Skeletal muscle cell (primary cell): ENCODE measurements around the gene GATAD2A.
A peak's percentile ranks its signal among the peaks of the same experiment; 100 is the strongest.

ENCODE experiments used
- DNase-seq: peaks from one replicate; pipeline ENCODE4 v3.0.0-alpha.2; 2010; ENCODE audit warnings: low read depth
- H3K4me3 ChIP-seq: 2 replicates; pipeline ENCODE4 v1.5.1; 2011; ENCODE audit warnings: low read depth, mild to moderate bottlenecking, control low read depth, low read length, moderate library complexity

The GATAD2A gene

GRCh38 chr19:19537075-19538048 lies 131.9 kb downstream of the GATAD2A start:
- no peak for DNase-seq
- H3K4me3 ChIP-seq, result no peak overlapping the region

GRCh38 chr19:19538061-19538784 lies 132.7 kb downstream of the GATAD2A start, which contains the start of gene CILP2:
Gene CILP2, plus strand, starts transcription at chr19:19538265. Its CDS starts 85 bp downstream, at chr19:19538350.
- H3K4me3 ChIP-seq, result peak within 1 kb of the TSS; percentile 34
- DNase-seq, result no peak

DNA sequence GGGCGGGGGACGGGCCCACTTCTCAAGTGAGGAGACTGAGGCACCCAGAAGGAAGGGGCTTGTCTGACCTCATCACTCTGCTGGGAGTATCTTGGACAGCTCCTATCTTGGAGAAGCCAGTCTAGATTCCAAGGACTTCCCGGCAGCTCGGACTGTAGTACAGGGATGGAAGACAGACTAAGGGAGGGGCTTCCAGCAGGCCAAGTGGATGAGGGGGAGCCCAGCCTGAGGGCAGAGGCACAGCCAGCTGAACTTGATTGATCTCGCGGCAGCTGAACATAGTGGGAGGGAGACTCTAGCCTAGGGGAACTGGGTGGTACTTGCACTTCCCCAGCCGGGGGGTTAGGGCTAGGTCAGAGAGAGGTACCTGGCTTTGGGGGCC lies 133.3 kb downstream of the GATAD2A start:
- H3K4me3 ChIP-seq, result peak overlapping the region; percentile 34
- DNase-seq, result no peak

DNA sequence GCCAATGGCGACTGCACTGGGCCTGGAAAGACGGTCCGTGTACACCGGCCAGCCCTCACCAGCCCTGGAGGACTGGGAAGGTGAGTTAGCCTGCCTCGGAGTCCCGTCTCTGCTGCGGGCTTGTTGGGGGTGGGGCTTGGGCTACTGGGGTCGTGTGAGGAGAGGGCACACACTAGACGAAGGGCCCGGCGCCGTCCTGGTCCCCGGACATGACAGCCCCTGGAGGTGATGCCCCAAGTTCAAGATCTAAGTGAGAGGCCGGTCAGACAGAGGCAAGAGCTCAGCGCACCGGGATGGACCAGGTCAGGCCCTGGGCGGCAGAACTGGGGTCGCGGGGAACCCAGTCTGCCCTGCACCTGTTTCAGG lies 134.2 kb downstream of the GATAD2A start:
- DNase-seq, result no peak
- no peak overlapping the region for H3K4me3 ChIP-seq

DNA sequence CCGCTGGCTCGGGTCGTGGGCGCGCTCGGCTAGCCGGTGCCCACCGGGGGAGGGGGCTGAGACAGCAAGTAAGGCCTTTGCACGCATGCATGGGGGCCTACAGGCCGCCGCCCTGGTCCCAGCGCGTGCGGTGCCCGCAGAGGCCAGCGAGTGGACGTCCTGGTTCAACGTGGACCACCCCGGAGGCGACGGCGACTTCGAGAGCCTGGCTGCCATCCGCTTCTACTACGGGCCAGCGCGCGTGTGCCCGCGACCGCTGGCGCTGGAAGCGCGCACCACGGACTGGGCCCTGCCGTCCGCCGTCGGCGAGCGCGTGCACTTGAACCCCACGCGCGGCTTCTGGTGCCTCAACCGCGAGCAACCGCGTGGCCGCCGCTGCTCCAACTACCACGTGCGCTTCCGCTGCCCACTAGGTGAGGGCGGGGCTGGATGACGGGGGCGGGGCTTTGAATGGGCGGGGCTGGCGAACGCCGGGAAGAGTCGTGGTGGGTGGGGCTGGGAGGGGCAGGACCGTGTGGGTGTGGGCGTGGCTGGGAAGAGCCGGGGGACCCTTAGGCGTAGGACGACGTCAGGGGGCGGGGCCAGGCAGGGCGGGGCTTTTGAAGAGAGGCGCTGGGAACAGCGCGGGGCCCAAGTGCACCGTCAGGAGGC lies 134.7 kb downstream of the GATAD2A start:
- H3K4me3 ChIP-seq, result peak overlapping the region; percentile 23
- no peak for DNase-seq

GRCh38 chr19:19540715-19541515 lies 135.4 kb downstream of the GATAD2A start:
- DNase-seq, result no peak
- peak overlapping the region; percentile 23 for H3K4me3 ChIP-seq

DNA sequence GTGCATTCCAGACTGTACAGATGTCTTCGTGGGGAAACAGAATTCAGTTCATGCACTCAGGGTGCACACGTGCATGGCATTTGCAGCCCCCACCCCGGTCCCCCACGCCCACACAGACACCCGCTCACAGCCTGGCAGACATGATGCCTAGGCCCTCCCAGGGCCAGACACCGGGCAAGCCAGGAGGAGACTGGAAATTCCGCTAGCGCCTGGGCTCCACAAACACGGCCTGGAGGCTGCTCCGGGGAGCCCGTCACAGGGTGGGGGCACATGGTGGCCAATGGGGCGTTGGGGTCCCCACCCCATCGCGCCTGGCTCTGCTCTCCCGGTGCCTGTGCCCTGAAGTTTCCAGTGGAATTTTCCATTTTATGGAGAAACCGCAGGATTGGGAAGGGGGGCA lies 136.1 kb downstream of the GATAD2A start:
- no peak for DNase-seq
- no peak overlapping the region for H3K4me3 ChIP-seq

GRCh38 chr19:19542507-19542906 lies 137.0 kb downstream of the GATAD2A start:
- no peak for DNase-seq
- no peak overlapping the region for H3K4me3 ChIP-seq

- DNase-seq, result no peak
- H3K4me3 ChIP-seq, result no peak overlapping the region
These were observed 137.6 kb downstream of the GATAD2A start for GRCh38 chr19:19543101-19543500.

DNA sequence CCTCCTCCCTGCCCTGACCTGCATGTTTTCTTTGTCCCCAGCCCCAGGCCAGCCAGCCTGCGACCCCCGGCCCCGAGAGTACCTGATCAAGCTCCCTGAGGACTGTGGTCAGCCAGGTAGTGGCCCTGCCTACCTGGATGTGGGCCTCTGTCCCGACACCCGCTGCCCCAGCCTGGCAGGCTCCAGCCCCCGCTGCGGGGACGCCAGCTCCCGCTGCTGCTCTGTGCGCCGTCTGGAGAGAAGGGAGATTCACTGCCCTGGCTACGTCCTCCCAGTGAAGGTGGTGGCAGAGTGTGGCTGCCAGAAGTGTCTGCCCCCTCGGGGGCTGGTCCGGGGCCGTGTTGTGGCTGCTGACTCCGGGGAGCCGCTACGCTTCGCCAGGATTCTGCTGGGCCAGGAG lies 138.2 kb downstream of the GATAD2A start:
- no peak for DNase-seq
- no peak overlapping the region for H3K4me3 ChIP-seq

- no peak for DNase-seq
- H3K4me3 ChIP-seq, result no peak overlapping the region
These were observed 138.9 kb downstream of the GATAD2A start for GRCh38 chr19:19544257-19544953.

- no peak overlapping the region for H3K4me3 ChIP-seq
- DNase-seq, result no peak
These were observed 139.6 kb downstream of the GATAD2A start for GRCh38 chr19:19544954-19545591.

- DNase-seq, result no peak
- H3K4me3 ChIP-seq, result no peak overlapping the region
These were observed 140.2 kb downstream of the GATAD2A start for GRCh38 chr19:19545707-19546106.

DNA sequence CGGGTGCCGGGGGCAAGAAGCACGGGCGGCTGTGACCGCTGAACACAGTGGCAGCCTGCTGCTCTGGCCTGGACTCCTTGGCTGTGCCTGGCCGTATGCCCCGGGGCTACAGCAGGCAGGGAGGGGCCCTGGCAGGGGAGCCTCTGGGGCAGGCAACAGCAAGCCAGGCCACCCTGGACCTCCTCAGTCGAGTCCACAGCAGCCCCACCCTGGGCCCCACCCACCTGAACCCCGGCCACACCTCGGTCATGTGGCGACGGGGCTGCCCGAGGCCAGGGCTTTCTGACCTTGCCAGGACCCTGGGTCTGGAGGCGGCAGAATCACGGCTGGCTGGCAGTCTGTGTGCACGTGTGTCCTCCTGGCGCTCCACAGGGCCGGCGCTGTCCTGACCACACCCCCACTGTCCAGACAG lies 141.3 kb downstream of the GATAD2A start:
- no peak for DNase-seq
- no peak overlapping the region for H3K4me3 ChIP-seq

DNA sequence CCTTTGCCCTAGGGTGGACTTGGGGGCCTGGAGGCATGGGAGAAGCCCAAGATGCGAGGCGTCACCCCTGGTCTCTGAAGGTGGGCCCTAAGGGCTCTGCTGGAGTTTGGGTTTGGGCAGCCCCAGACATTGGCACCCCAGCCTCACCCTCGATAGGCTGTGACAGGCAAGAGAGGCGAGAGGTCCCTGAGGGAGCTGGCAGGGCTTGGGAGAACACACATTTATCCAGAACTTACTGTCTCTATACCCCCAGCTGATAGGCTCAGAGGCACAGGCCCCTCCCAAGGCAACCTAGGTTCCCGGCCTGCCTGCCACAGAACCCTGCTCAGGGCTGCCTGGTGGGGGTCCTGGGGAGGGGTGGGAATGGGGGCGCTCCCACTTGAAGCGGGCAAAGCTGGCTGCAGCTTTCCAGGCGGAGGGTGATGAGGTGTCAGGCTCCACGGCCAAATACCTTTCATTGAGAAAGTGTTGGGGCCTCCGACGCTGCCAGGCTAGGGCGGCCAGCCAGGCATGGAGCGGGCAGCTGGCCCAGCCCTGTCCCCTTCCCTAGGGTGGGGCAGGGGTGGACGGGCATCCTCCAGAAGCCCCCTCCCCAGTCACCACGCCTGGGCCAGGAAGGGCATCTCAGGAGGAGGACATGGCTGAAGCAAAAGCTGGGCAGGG lies 142.3 kb downstream of the GATAD2A start:
- no peak for DNase-seq
- H3K4me3 ChIP-seq, result no peak overlapping the region

- DNase-seq, result no peak
These were observed 143.7 kb downstream of the GATAD2A start for GRCh38 chr19:19548915-19549759.

More at GRCh38 chr19:19548915-19549759, 143.7 kb downstream of the GATAD2A start:
- H3K4me3 ChIP-seq, result no peak overlapping the region
